Pancreas (tissue), 10 donors: ENCODE data around the gene TEKT1. TPM values are rescaled to one million over a fixed set of nuclear protein-coding genes. Genes with fewer than 3 reads are reported as not detected.

Experiments
- ATAC-seq, 4 donors: fragments of 200-7000 bp; cut with Tn5 transposase; one replicate each; pipeline versions ENCODE4 v1.8.0 to v1.9.1; 2020; ENCODE audit warnings: mild to moderate bottlenecking in 4 of 4, moderate library complexity in 4 of 4
- DNase-seq, 6 donors: peaks; one replicate each; pipeline ENCODE4 v3.0.0-alpha.2; 2020
- FAIRE-seq: peaks from 2 replicates; lab custom pipeline; 2012; peaks lifted over from hg19 to GRCh38; lab: Jason Lieb, UNC
- H3K27ac ChIP-seq, 4 donors: fragments of 200-600 bp; sonication (generic); 1 replicate in 3 of 4; 2 replicates in 1 of 4; pipeline versions ENCODE4 v1.5.0 to v1.8.0; 2020
- H3K27me3 ChIP-seq, 4 donors: fragments of 200-600 bp; one replicate each; pipeline ENCODE4 v1.8.0; 2021
- H3K36me3 ChIP-seq, 3 donors: fragments of 200-600 bp; sonication (generic) in 1 of 3; one replicate each; pipeline versions ENCODE4 v1.5.0 to v1.8.0; 2020 to 2021
- H3K4me1 ChIP-seq, 3 donors: fragments of 200-600 bp; one replicate each; pipeline ENCODE4 v1.8.0; 2021
- H3K4me3 ChIP-seq, 4 donors: fragments of 200-600 bp; sonication (generic) in 2 of 4; one replicate each; pipeline versions ENCODE4 v1.5.0 to v1.8.0; 2020 to 2021
- H3K9me3 ChIP-seq, 4 donors: fragments of 200-600 bp; one replicate each; pipeline ENCODE4 v1.8.0; 2021
- WGBS, 2 donors: extraction: QIAGEN DNeasy Blood & Tissue Kit; methylation state at CpG; one replicate each; pipeline ENCODE4 v1.1.7; 2013; 5-methylcytosine and 5-hydroxymethylcytosine counted together
- intact Hi-C, 3 donors: fragments of 100-400 bp; cut with DNase I; formaldehyde crosslinking; loops; one replicate each; pipeline versions ENCODE4 v1.11.1 to v1.14.2; 2022
- polyA plus RNA-seq, 2 donors: library from polyadenylated mRNA; stranded (reverse); fragments of 200-250 nt; gene quantifications; one replicate each; pipeline ENCODE4 v1.2.3, GENCODE V29; 2013
- total RNA-seq, 6 donors: library from RNA; stranded (reverse); fragmentation: NEBNext Ultra II Directional in 4 of 6; extraction: Animal tissue kit (Norgen Biotek cat#: 25700) in 4 of 6; gene quantifications; one replicate each; pipeline versions ENCODE4 v1.2.1 to v1.2.4, GENCODE V29; 2021 to 2023
- TF ChIP-seq, protein P1 (sequence below), 4 donors: fragments of 200-600 bp; sonication (generic) in 3 of 4; IDR thresholded peaks; one replicate each; pipeline versions ENCODE4 v1.5.0 to v1.8.0; 2021; ENCODE audit warnings: antibody characterized with exemption in 4 of 4
- donor health status: healthy with polysubstance abuse.
- donor health status: DM: no; HTN: no; CAD: no; lungs with moderate emphysema.
- donor health status: DM: no; HTN: no; CAD: no.
- donor health status: control.
- donor health status: control.
- donor health status: Bipolar disorder and iron deficiency.
- donor health status: DM: yes; HTN: yes; CAD: no.
- donor health status: DM: no; HTN: no; CAD: no.
- donor health status: DM: no; HTN: no; CAD: no.
- donor health status: DM: yes; HTN: yes; CAD: no.

The TEKT1 gene
- total and polyA plus RNA-seq, 8 donors: 0.07 to 0.28 TPM; not detected in 6

DNA sequence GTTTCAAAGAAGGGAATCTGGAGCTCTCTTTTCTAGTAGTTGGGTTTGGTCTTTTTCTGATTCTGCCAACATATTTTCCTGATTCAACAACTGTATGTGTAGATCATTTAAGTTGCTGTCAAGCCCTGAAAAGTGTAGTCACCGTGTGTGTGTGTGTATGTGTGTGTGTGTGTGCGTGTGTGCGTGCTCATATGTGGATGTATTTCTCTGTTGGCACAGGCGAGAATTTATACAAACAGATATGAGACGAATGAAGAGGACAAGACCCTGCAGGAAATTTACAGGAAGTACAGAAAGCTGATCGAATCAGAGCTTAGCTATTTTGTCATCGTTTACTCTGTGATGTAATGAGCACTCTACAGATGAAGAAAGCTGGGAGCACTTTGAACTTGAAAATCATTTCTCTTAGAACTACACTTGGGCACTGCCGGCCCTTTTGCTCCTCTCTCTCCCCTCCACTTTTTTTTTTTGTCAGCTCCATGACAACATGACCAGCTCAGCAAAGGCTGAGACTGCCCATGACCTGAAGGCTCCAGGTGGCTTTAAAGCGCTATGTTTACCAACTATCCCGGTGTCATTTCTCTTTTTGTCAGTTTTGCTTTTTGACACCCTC is 44.3 kb downstream of the TEKT1 start:
- H3K27me3 ChIP-seq: peaks cover 0 to 4% (median 1%) of the 10 kb centered on the region in 4 donors
- intact Hi-C loops: no loop called here
- no peaks in the 10 kb centered on the region for H3K9me3 ChIP-seq
- no peak for ATAC-seq
- no peak overlapping the region for H3K27ac ChIP-seq
- 18 to 20% methylated on average over 10 of the region's 10 CpGs for WGBS, 2 donors
- TF ChIP-seq, protein P1, sequence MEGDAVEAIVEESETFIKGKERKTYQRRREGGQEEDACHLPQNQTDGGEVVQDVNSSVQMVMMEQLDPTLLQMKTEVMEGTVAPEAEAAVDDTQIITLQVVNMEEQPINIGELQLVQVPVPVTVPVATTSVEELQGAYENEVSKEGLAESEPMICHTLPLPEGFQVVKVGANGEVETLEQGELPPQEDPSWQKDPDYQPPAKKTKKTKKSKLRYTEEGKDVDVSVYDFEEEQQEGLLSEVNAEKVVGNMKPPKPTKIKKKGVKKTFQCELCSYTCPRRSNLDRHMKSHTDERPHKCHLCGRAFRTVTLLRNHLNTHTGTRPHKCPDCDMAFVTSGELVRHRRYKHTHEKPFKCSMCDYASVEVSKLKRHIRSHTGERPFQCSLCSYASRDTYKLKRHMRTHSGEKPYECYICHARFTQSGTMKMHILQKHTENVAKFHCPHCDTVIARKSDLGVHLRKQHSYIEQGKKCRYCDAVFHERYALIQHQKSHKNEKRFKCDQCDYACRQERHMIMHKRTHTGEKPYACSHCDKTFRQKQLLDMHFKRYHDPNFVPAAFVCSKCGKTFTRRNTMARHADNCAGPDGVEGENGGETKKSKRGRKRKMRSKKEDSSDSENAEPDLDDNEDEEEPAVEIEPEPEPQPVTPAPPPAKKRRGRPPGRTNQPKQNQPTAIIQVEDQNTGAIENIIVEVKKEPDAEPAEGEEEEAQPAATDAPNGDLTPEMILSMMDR (IDR thresholded peaks at IDR 0.05): no peak
- DNase-seq: no peak
- H3K4me3 ChIP-seq: no peak overlapping the region
- no peaks in the 10 kb centered on the region for H3K36me3 ChIP-seq
- no peak for FAIRE-seq
- H3K4me1 ChIP-seq: no peaks in the 10 kb centered on the region

DNA sequence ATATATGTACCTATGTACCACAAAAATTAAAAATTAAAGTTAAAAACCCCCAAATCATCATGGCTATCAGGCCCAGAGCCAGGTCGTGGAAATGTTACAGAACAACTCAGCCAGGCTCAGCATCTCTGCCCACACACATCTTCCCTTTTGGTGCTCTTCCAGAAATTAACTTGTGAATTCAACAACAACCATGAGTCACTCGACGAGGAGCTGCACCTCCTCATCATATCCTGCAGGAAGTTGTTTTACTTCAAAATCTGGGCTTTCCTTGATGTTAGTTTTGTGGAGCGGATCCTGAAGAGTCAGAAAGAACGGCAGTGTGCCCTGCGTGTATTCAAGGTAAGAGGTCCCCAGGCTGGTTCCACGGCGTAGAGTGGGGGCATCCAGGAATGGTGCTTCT is 44.9 kb downstream of the TEKT1 start:
- FAIRE-seq: no peak
- H3K27ac ChIP-seq: no peak overlapping the region
- no peaks in the 10 kb centered on the region for H3K9me3 ChIP-seq
- 52 to 57% methylated on average over 8 of the region's 8 CpGs for WGBS, 2 donors
- no peak overlapping the region for H3K4me3 ChIP-seq
- no peak for DNase-seq
- intact Hi-C loops: no loop called here
- H3K36me3 ChIP-seq: no peaks in the 10 kb centered on the region
- no peak for ATAC-seq
- peaks cover 0 to 9% (median 1%) of the 10 kb centered on the region in 4 donors for H3K27me3 ChIP-seq
- H3K4me1 ChIP-seq: no peaks in the 10 kb centered on the region
- TF ChIP-seq, protein P1 (IDR thresholded peaks at IDR 0.05): no peak

DNA sequence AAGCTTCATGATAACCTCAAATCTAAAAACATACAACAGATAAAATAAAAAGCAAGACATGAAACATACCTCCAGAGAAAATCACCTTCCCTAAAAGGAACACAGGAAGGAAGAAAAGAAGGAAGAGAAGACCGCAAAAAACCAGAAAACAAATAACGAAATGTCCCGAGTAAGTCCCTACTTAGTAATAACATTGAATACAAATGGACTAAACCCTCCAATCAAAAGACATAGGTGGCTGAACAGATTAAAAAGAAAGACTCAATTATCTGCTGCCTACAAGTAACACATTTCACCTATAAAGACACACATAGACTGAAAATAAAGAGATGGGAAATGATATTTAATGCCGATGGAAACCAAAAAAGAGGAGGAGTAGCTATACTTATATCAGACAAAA is 49.3 kb downstream of the TEKT1 start:
- Histone ChIP-seq H3K27ac (no peak overlapping the region), H3K9me3 (no peaks in the 10 kb centered on the region), H3K36me3 (no peaks in the 10 kb centered on the region), H3K27me3 (peaks cover 0 to 12% (median 1%) of the 10 kb centered on the region in 4 donors), H3K4me3 (no peak overlapping the region), H3K4me1 (no peaks in the 10 kb centered on the region)
- TF ChIP-seq, protein P1 (IDR thresholded peaks at IDR 0.05): no peak
- WGBS, 2 donors: 74 to 90% methylated on average over 4 of the region's 4 CpGs
- intact Hi-C loops: no loop called here
- DNase-seq (no peak), ATAC-seq (no peak), FAIRE-seq (no peak)

DNA sequence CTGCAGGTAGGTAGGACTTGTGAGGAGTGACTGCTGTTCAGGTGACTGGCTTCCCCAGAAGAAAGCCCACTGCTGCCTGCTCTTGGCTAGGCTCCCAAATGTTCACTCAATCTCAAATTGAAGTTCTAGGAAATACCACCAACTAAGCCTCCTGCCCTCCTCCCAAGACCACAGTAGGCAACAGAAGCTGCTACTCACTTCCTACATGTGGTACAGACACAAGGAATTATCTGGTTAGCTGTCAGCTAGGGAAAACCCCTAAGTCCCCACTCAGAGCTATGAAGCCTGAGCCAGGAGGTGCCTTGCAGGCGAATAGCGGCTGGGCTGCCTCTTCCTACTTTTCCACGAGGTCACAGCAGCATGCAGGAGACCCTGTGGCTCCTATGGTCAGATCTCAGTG is 50.6 kb downstream of the TEKT1 start:
- intact Hi-C loops: no loop called here
- FAIRE-seq (no peak), DNase-seq (no peak), ATAC-seq (no peak)
- no peak overlapping the region for H3K27ac ChIP-seq
- WGBS, 2 donors: 55 to 62% methylated on average over 3 of the region's 3 CpGs
- TF ChIP-seq, protein P1 (IDR thresholded peaks at IDR 0.05): no peak
- peaks cover 0 to 18% (median 1%) of the 10 kb centered on the region in 4 donors for H3K27me3 ChIP-seq
- H3K9me3 ChIP-seq: no peaks in the 10 kb centered on the region
- H3K4me3 ChIP-seq: no peak overlapping the region
- H3K36me3 ChIP-seq: no peaks in the 10 kb centered on the region
- no peaks in the 10 kb centered on the region for H3K4me1 ChIP-seq

DNA sequence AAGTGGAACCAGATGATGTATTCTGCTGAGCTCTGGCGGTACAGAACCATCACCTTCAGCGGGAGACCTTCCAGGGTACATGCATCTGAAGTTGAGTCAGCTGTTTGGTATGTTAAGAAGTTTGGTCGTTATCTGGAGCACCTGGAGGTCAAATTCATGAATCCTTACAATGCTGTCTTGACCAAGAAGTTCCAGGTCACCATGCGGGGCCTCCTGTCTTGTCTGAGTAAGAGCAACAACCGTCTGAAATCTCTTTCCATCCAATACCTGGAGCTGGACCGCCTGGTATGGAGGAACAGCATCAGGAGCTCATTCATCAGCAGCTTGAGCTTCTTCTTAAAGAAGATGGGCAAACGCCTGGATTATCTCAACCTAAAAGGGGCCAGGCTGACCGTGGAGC is 51.5 kb downstream of the TEKT1 start:
- Histone ChIP-seq H3K4me1 (no peaks in the 10 kb centered on the region), H3K4me3 (no peak overlapping the region), H3K36me3 (no peaks in the 10 kb centered on the region), H3K27ac (no peak overlapping the region), H3K9me3 (no peaks in the 10 kb centered on the region), H3K27me3 (peaks cover 0 to 18% (median 0%) of the 10 kb centered on the region in 4 donors)
- ATAC-seq: no peak
- WGBS, 2 donors: 53 to 64% methylated on average over 8 of the region's 8 CpGs
- DNase-seq: no peak
- no peak for FAIRE-seq
- TF ChIP-seq, protein P1 (IDR thresholded peaks at IDR 0.05): no peak
- intact Hi-C loops: no loop called here
